Keratinocyte (primary cell): ENCODE measurements around the gene RAB19. TPM values are rescaled to one million over a fixed set of nuclear protein-coding genes. Genes with fewer than 3 reads are reported as not detected.

Experiments
- DNase-seq: peaks from one replicate; pipeline ENCODE4 v3.0.0-alpha.2; 2011; ENCODE audit warnings: low read depth, missing footprints, low spot score
- FAIRE-seq: peaks from 2 replicates; lab custom pipeline; 2011; peaks lifted over from hg19 to GRCh38; lab: Jason Lieb, UNC
- H2AFZ ChIP-seq: 2 replicates; pipeline ENCODE4 v1.6.0; 2012; ENCODE audit warnings: low read length, control low read depth, inconsistent platforms; ENCODE audit not compliant: control insufficient read depth
- H3K27ac ChIP-seq: 2 replicates; pipeline ENCODE4 v1.5.1; 2011; ENCODE audit warnings: low read length; ENCODE audit not compliant: control insufficient read depth, insufficient read depth
- H3K27me3 ChIP-seq: 3 replicates; pipeline ENCODE4 v1.6.0; 2011; ENCODE audit warnings: low read length; ENCODE audit not compliant: control insufficient read depth, insufficient read depth; ENCODE audit errors: extremely low read depth
- H3K36me3 ChIP-seq, 2 experiments: 2 replicates in 1 of 2; 3 replicates in 1 of 2; pipeline ENCODE4 v1.5.1; 2011; ENCODE audit warnings: low read length in 2 of 2, mild to moderate bottlenecking in 1 of 2; ENCODE audit not compliant: control insufficient read depth in 2 of 2, insufficient read depth in 2 of 2; ENCODE audit errors: extremely low read depth in 1 of 2
- H3K4me1 ChIP-seq: 3 replicates; pipeline ENCODE4 v1.5.1; 2011; ENCODE audit warnings: low read length; ENCODE audit not compliant: control insufficient read depth, insufficient read depth; ENCODE audit errors: extremely low read depth
- H3K4me2 ChIP-seq: 3 replicates; pipeline ENCODE4 v1.6.0; 2011; ENCODE audit warnings: low read depth, low read length; ENCODE audit not compliant: control insufficient read depth, insufficient read depth; ENCODE audit errors: extremely low read depth
- H3K4me3 ChIP-seq, 3 experiments: fragments of 200-600 bp in 1 of 3; sonication (generic) in 1 of 3; 2 replicates in 2 of 3; 3 replicates in 1 of 3; pipeline ENCODE4 v1.5.1; 2011 to 2016; ENCODE audit warnings: low read length in 3 of 3, mild to moderate bottlenecking in 3 of 3, control low read depth in 2 of 3, inconsistent platforms in 1 of 3, low read depth in 1 of 3, mixed read lengths in 1 of 3, mixed run types in 1 of 3, moderate library complexity in 1 of 3; ENCODE audit not compliant: control insufficient read depth in 2 of 3, insufficient read depth in 2 of 3; ENCODE audit errors: extremely low read depth in 1 of 3
- H3K79me2 ChIP-seq: 2 replicates; pipeline ENCODE4 v1.6.0; 2012; ENCODE audit warnings: low read length; ENCODE audit not compliant: control insufficient read depth, insufficient read depth
- H3K9ac ChIP-seq: 3 replicates; pipeline ENCODE4 v1.6.0; 2011; ENCODE audit warnings: low read length; ENCODE audit not compliant: control insufficient read depth, insufficient read depth; ENCODE audit errors: extremely low read depth
- H3K9me1 ChIP-seq: 3 replicates; pipeline ENCODE4 v1.6.0; 2011; ENCODE audit warnings: low read length; ENCODE audit not compliant: control insufficient read depth, insufficient read depth; ENCODE audit errors: extremely low read depth
- H3K9me3 ChIP-seq: 2 replicates; pipeline ENCODE4 v1.5.1; 2012; ENCODE audit warnings: low read depth, low read length; ENCODE audit not compliant: control insufficient read depth
- H4K20me1 ChIP-seq: 3 replicates; pipeline ENCODE4 v1.6.0; 2011; ENCODE audit warnings: low read length; ENCODE audit not compliant: control insufficient read depth, insufficient read depth; ENCODE audit errors: extremely low read depth
- EZH2 ChIP-seq: IDR thresholded peaks from one replicate; pipeline ENCODE4 v1.6.1; 2012; ENCODE audit warnings: inconsistent platforms, mild to moderate bottlenecking, low read length, moderate library complexity
- dilution Hi-C: fragments of 300-500 bp; cut with MboI; formaldehyde crosslinking; loops from one replicate; pipeline ENCODE4 v1.7.0; 2020; ENCODE audit warnings: low sequenced_read_pairs; ENCODE audit not compliant: extremely low pct_ligation_motif_present
- polyA plus RNA-seq, 5 experiments: library from polyadenylated mRNA; depleted of rRNA in 3 of 5; stranded (reverse) in 3 of 5; stranded (forward) in 1 of 5; unstranded in 1 of 5; fragments of >200 nt; gene quantifications; 1 replicate in 1 of 5; 2 replicates in 3 of 5; 3 replicates in 1 of 5; pipeline versions ENCODE4 v1.2.1 to v1.2.3, GENCODE V29; 2011 to 2012; ENCODE audit warnings: missing spikeins in 2 of 5, low read depth in 1 of 5, low replicate concordance in 1 of 5
- TF ChIP-seq, protein P1 (sequence below), 3 experiments: IDR thresholded peaks in 1 of 3; conservative IDR thresholded peaks in 1 of 3; optimal IDR thresholded peaks in 1 of 3; 2 replicates in 2 of 3; 3 replicates in 1 of 3; pipeline versions ENCODE3 to v1.5.1; 2011; ENCODE audit warnings: low read length in 3 of 3, mild to moderate bottlenecking in 3 of 3, moderate library complexity in 2 of 3, control low read depth in 1 of 3, inconsistent platforms in 1 of 3; ENCODE audit not compliant: insufficient read depth in 2 of 3; ENCODE audit errors: extremely low read depth in 1 of 3

Gene RAB19
- polyA plus RNA-seq, 1 donor (not counting 4 experiments of a cell fraction or from before 2014, with no cell fraction given): not detected

DNA sequence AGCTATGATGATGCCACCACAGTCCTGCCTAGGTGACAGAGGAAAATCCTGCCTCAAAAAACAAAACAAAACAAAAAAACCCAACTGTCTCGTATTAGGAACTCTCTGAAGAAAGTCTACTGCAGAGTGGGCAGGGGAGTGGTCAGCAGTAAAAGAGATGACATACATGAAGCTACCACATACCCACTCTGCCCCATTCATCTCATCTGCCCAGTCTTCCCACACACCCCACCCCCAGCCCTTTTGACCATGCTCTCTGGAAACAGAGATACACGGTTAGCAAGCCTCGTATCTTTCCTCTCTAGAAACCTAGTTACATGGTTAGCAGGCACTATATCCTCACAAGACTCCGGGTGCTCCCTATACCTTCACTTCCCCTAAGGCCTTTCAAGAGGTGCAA is 13.8 kb upstream of the RAB19 start:
- H3K4me3 ChIP-seq: no peak overlapping the region
- no peak overlapping the region for H3K27ac ChIP-seq
- H3K79me2 ChIP-seq: peaks cover 77% of the 10 kb centered on the region
- DNase-seq (no peak), FAIRE-seq (no peak)
- peaks cover 0 to 4% of the 10 kb centered on the region in 2 experiments for H3K36me3 ChIP-seq
- H3K9me1 ChIP-seq: no peaks in the 10 kb centered on the region
- no peaks in the 10 kb centered on the region for H3K9me3 ChIP-seq
- H3K4me1 ChIP-seq: peaks cover 2% of the 10 kb centered on the region
- H3K4me2 ChIP-seq: no peak overlapping the region
- dilution Hi-C loops: no loop called here
- no peaks in the 10 kb centered on the region for H3K27me3 ChIP-seq
- peaks cover 18% of the 10 kb centered on the region for H4K20me1 ChIP-seq
- no peak for TF ChIP-seq EZH2
- TF ChIP-seq, protein P1, sequence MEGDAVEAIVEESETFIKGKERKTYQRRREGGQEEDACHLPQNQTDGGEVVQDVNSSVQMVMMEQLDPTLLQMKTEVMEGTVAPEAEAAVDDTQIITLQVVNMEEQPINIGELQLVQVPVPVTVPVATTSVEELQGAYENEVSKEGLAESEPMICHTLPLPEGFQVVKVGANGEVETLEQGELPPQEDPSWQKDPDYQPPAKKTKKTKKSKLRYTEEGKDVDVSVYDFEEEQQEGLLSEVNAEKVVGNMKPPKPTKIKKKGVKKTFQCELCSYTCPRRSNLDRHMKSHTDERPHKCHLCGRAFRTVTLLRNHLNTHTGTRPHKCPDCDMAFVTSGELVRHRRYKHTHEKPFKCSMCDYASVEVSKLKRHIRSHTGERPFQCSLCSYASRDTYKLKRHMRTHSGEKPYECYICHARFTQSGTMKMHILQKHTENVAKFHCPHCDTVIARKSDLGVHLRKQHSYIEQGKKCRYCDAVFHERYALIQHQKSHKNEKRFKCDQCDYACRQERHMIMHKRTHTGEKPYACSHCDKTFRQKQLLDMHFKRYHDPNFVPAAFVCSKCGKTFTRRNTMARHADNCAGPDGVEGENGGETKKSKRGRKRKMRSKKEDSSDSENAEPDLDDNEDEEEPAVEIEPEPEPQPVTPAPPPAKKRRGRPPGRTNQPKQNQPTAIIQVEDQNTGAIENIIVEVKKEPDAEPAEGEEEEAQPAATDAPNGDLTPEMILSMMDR (optimal IDR thresholded peaks at IDR 0.05 in 1 of 3, IDR thresholded peaks at IDR 0.05 in 1 of 3, conservative IDR thresholded peaks at IDR 0.05 in 1 of 3; ENCODE audit: extremely low read depth in 1 of 3, insufficient read depth in 2 of 3, low read length in 3 of 3): no peak
- no peak overlapping the region for H3K9ac ChIP-seq
- H2AFZ ChIP-seq: no peak overlapping the region

DNA sequence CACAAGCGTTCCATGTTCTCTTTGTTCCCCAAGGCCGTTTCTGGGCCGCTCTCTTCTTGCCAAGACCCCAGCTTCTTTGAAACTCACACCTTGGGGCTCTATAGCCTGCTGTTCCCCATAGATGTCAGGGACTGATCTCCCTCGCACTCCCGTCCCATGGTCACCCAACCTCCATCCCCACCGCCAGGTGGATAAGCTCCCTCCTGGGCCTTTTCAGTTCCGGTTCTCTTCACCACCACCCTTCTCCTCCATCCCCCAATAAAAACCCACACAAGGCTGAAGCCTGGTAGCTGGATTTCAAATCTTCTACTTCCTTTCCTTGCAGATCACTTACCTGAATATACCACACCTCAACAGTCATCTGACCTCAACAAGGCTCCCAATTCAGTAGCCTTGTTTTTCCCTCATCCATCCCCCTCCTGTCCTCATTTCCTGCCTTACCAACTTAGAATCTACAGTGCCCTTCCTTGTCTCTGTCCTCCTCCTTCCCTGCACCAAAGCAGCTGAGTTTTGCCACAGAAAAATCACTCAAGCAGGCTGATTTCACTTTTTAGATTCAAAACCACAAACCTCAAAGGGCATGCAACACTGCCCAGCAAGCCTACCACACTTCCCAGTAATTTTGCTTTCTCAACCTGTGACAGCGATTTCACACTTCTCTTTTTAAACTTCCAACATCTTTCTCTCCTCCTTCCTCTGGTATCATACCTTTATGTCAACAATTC is 13.2 kb upstream of the RAB19 start:
- dilution Hi-C loops: no loop called here
- H3K27ac ChIP-seq: no peak overlapping the region
- no peaks in the 10 kb centered on the region for H3K9me1 ChIP-seq

More for the DNA sequence above, 13.2 kb upstream of the RAB19 start:
- Histone ChIP-seq H3K9ac (no peak overlapping the region), H4K20me1 (peaks cover 18% of the 10 kb centered on the region), H3K4me2 (no peak overlapping the region), H3K79me2 (peaks cover 81% of the 10 kb centered on the region), H3K4me1 (peaks cover 2% of the 10 kb centered on the region), H3K4me3 (no peak overlapping the region), H3K36me3 (peaks cover 0 to 4% of the 10 kb centered on the region in 2 experiments), H2AFZ (no peak overlapping the region), H3K9me3 (no peaks in the 10 kb centered on the region), H3K27me3 (no peaks in the 10 kb centered on the region)
- no peak for DNase-seq
- no peak for TF ChIP-seq EZH2
- TF ChIP-seq, protein P1 (optimal IDR thresholded peaks at IDR 0.05 in 1 of 3, IDR thresholded peaks at IDR 0.05 in 1 of 3, conservative IDR thresholded peaks at IDR 0.05 in 1 of 3; ENCODE audit: extremely low read depth in 1 of 3, insufficient read depth in 2 of 3, low read length in 3 of 3): no peak
- FAIRE-seq: no peak
